HG03575 (cell line): ENCODE measurements around the gene ZSCAN23.
"Not testable (repeated sequence)": the region's sequence is repeated elsewhere in the genome, so short reads cannot be mapped to it uniquely, and the experiment has no call there.

ENCODE experiments used
- ATAC-seq: cut with Tn5 transposase; IDR thresholded peaks from one replicate; pipeline ENCODE4 v1.9.1; 2021; ENCODE audit not compliant: unreplicated experiment, insufficient number of reproducible peaks, low FRiP score; ENCODE audit errors: extremely low read depth

Gene ZSCAN23

GRCh38 chr6:28443112-28443773 lies at the start of gene ZSCAN23:
TSS of gene ZSCAN23 (minus strand) at chr6:28443491. CDS start at chr6:28436266, 7,225 bp downstream.
- no peak for ATAC-seq

GRCh38 chr6:28491984-28492317 lies 48.7 kb upstream of the ZSCAN23 start:
- ATAC-seq, result no peak

- ATAC-seq, result no peak
Observed at GRCh38 chr6:28490205-28490890, 47.1 kb upstream of the ZSCAN23 start.

- ATAC-seq, result no peak
Observed at GRCh38 chr6:28489366-28490204, 46.3 kb upstream of the ZSCAN23 start.

- ATAC-seq, result no peak
Observed at GRCh38 chr6:28488916-28489365, 45.6 kb upstream of the ZSCAN23 start.

- ATAC-seq, result no peak
Observed at GRCh38 chr6:28486988-28487742, 43.9 kb upstream of the ZSCAN23 start.

GRCh38 chr6:28486533-28486932 lies 43.2 kb upstream of the ZSCAN23 start:
- no peak for ATAC-seq

GRCh38 chr6:28485482-28485881 lies 42.2 kb upstream of the ZSCAN23 start:
- ATAC-seq, result no peak

GRCh38 chr6:28480253-28480932 lies 37.1 kb upstream of the ZSCAN23 start:
- ATAC-seq, result no peak

- no peak for ATAC-seq
Observed at GRCh38 chr6:28478518-28478917, 35.2 kb upstream of the ZSCAN23 start.

- no peak for ATAC-seq
Observed at GRCh38 chr6:28474441-28475219, 31.3 kb upstream of the ZSCAN23 start.

- not testable (repeated sequence) for ATAC-seq
Observed at GRCh38 chr6:28469153-28469745, 26.0 kb upstream of the ZSCAN23 start.

GRCh38 chr6:28468056-28468455 lies 24.8 kb upstream of the ZSCAN23 start:
- no peak for ATAC-seq

GRCh38 chr6:28462401-28462800 lies 19.1 kb upstream of the ZSCAN23 start:
- ATAC-seq, result no peak

GRCh38 chr6:28458568-28458967 lies 15.3 kb upstream of the ZSCAN23 start:
- ATAC-seq, result no peak

- ATAC-seq, result no peak
Observed at GRCh38 chr6:28449056-28449455, 5.8 kb upstream of the ZSCAN23 start.

GRCh38 chr6:28447512-28447906 lies 4.2 kb upstream of the ZSCAN23 start:
- ATAC-seq, result not testable (repeated sequence)
